DMS114 treated with DMSO at 0.1 percent for 48 hours (cell line): Measurements from ENCODE around the gene ZNRF3.
"Not testable (repeated sequence)": the region's sequence is repeated elsewhere in the genome, so short reads cannot be mapped to it uniquely, and the experiment has no call there.

Source experiments
- DNase-seq: peaks from one replicate; lab custom pipeline; 2025; ENCODE audit not compliant: unreplicated experiment; lab: John Stamatoyannopoulos, UW

The ZNRF3 gene

GRCh38 chr22:28929197-28929596 lies 45.8 kb downstream of the ZNRF3 start:
- DNase-seq: no peak

GRCh38 chr22:28930357-28931007 lies 47.1 kb downstream of the ZNRF3 start:
- DNase-seq: no peak

GRCh38 chr22:28931844-28932567 lies 48.6 kb downstream of the ZNRF3 start:
- no peak for DNase-seq

GRCh38 chr22:28933321-28933720 lies 49.9 kb downstream of the ZNRF3 start:
- no peak for DNase-seq

GRCh38 chr22:28934026-28934425 lies 50.7 kb downstream of the ZNRF3 start:
- DNase-seq: no peak

- no peak for DNase-seq
Observed at GRCh38 chr22:28935140-28935539, 51.8 kb downstream of the ZNRF3 start.

GRCh38 chr22:28935713-28936112 lies 52.3 kb downstream of the ZNRF3 start:
- DNase-seq: no peak

GRCh38 chr22:28936200-28936599 lies 52.8 kb downstream of the ZNRF3 start:
- DNase-seq: no peak

- no peak for DNase-seq
Observed at GRCh38 chr22:28937206-28938025, 54.0 kb downstream of the ZNRF3 start.

GRCh38 chr22:28938286-28938833 lies 55.0 kb downstream of the ZNRF3 start:
- no peak for DNase-seq

- no peak for DNase-seq
Observed at GRCh38 chr22:28939394-28939793, 56.0 kb downstream of the ZNRF3 start.

- DNase-seq: no peak
Observed at GRCh38 chr22:28939932-28940331, 56.6 kb downstream of the ZNRF3 start.

GRCh38 chr22:28940441-28940840 lies 57.1 kb downstream of the ZNRF3 start:
- DNase-seq: no peak

GRCh38 chr22:28942333-28942732 lies 59.0 kb downstream of the ZNRF3 start:
- no peak for DNase-seq

GRCh38 chr22:28942801-28943500 lies 59.6 kb downstream of the ZNRF3 start:
- no peak for DNase-seq

GRCh38 chr22:28943501-28943879 lies 60.1 kb downstream of the ZNRF3 start:
- DNase-seq: no peak

- no peak for DNase-seq
Observed at GRCh38 chr22:28947125-28947524, 63.8 kb downstream of the ZNRF3 start.

GRCh38 chr22:28948424-28948823 lies 65.1 kb downstream of the ZNRF3 start:
- no peak for DNase-seq

GRCh38 chr22:28948860-28949551 lies 65.6 kb downstream of the ZNRF3 start:
- DNase-seq: not testable (repeated sequence)

- no peak for DNase-seq
Observed at GRCh38 chr22:28949788-28950187, 66.4 kb downstream of the ZNRF3 start.
